ENCODE results near the gene ZNF683.

- TF ChIP-seq CTCF (conservative IDR thresholded peaks at IDR 0.05) (no peak), EZH2 (IDR thresholded peaks at IDR 0.05; ENCODE audit: low read depth) (no peak)
Measured at GRCh38 chr1:26364956-26365355, 7.6 kb downstream of the ZNF683 start.
